ENCODE results near the gene FBXO36. TPM values are rescaled to one million over a fixed set of nuclear protein-coding genes. Genes with fewer than 3 reads are reported as not detected.

The FBXO36 gene
- total and polyA plus RNA-seq, 2 of the 4 experiments (the other 2 are of a cell fraction) = 1.3 to 2.2 TPM

GRCh38 chr2:229970406-229970805 is 48.1 kb downstream of the FBXO36 start:
- H3K79me1 ChIP-seq (ENCODE audit: low read depth in 1 of 2, low read length in 2 of 2) = no peaks in the 10 kb centered on the region
- WGBS, 2 experiments (ENCODE audit: extremely low coverage in 2 of 2, insufficient read length in 1 of 2) = no CpG with 5 or more reads among the region's 3 CpGs
- H3K4me3 ChIP-seq (ENCODE audit: insufficient read depth, low read depth, low read length) = no peak overlapping the region
- TF ChIP-seq MAFK (IDR thresholded peaks at IDR 0.05; ENCODE audit: low read depth, low read length) (no peak), NFE2L2 (IDR thresholded peaks at IDR 0.05; ENCODE audit: low read depth, low read length) (no peak), BHLHE40 (IDR thresholded peaks at IDR 0.05; ENCODE audit: low read depth, low read length) (no peak), CEBPB (IDR thresholded peaks at IDR 0.05; ENCODE audit: low read depth, low read length) (no peak), RFX5 (IDR thresholded peaks at IDR 0.05; ENCODE audit: low read depth, low read length) (no peak), SMC3 (IDR thresholded peaks at IDR 0.05; ENCODE audit: low read depth, low read length) (no peak), USF2 (IDR thresholded peaks at IDR 0.05; ENCODE audit: low read depth, low read length) (no peak), MAZ (IDR thresholded peaks at IDR 0.05; ENCODE audit: borderline replicate concordance, low read depth, low read length) (no peak), FOS (IDR thresholded peaks at IDR 0.05; ENCODE audit: low read depth, low read length) (no peak), POLR2A (IDR thresholded peaks at IDR 0.05; ENCODE audit: low read depth, low read length) (no peak), MXI1 (IDR thresholded peaks at IDR 0.05; ENCODE audit: borderline replicate concordance, low read depth, low read length) (no peak), CHD1 (IDR thresholded peaks at IDR 0.05; ENCODE audit: low read depth, low read length) (no peak), RCOR1 (IDR thresholded peaks at IDR 0.05; ENCODE audit: insufficient replicate concordance, low read length) (no peak)
- H2AFZ ChIP-seq (replicated peaks; ENCODE audit: low read length, poor library complexity) = no peak overlapping the region
- in situ Hi-C loops (cut with MboI; ENCODE audit: low sequenced_read_pairs) (no loop called here), dilution Hi-C loops (cut with HindIII; ENCODE audit: low sequenced_read_pairs, unreplicated experiment) (no loop called here), intact Hi-C loops (cut with micrococcal nuclease) (no loop called here)
- no peak overlapping the region for H2AK9ac ChIP-seq (replicated peaks; ENCODE audit: low read depth, low read length, poor library complexity)
- POLR2A ChIA-PET (ENCODE audit: unreplicated experiment) = no interaction called here
- H3K4ac ChIP-seq (ENCODE audit: low read depth, low read length) = no peak overlapping the region
- H2BK120ac ChIP-seq (ENCODE audit: low read depth, low read length) = no peak overlapping the region
- CTCF ChIA-PET = interaction anchor here (0.6 kb wide), 1 partner anchor 44 kb away, joined by 3 read pairs; no protein-coding TSS in a partner anchor
- H4K8ac ChIP-seq (ENCODE audit: low read depth in 2 of 2, low read length in 2 of 2) = no peak overlapping the region
- no peak overlapping the region for H2BK20ac ChIP-seq (ENCODE audit: low read depth, low read length)
- no peak overlapping the region for H3K14ac ChIP-seq (replicated peaks; ENCODE audit: low read depth, low read length)
- H2BK15ac ChIP-seq (ENCODE audit: low read depth, low read length) = no peak overlapping the region
- H2BK5ac ChIP-seq (ENCODE audit: low read depth, low read length, poor library complexity, severe bottlenecking) = no peak overlapping the region
- no peaks in the 10 kb centered on the region for H3K36me3 ChIP-seq (ENCODE audit: control insufficient read depth, insufficient read depth, low read length)
- ATAC-seq (ENCODE audit: low read depth) (no peak), DNase-seq (no peak)
- H3K56ac ChIP-seq (ENCODE audit: extremely low read depth, insufficient read depth, low read length) = no peak overlapping the region
- H4K5ac ChIP-seq (ENCODE audit: low read depth, low read length) = no peak overlapping the region
- no peaks in the 10 kb centered on the region for H3K9me1 ChIP-seq (ENCODE audit: insufficient read depth, low read length)
- H2AK5ac ChIP-seq (ENCODE audit: low read depth, low read length) = no peak overlapping the region
- no peaks in the 10 kb centered on the region for H4K20me1 ChIP-seq (ENCODE audit: insufficient read depth, low read length)
- H3K9me3 ChIP-seq (ENCODE audit: control insufficient read depth, insufficient read depth, low read length) = no peaks in the 10 kb centered on the region
- H3K4me1 ChIP-seq (ENCODE audit: control insufficient read depth, insufficient read depth, low read length) = peaks cover 2% of the 10 kb centered on the region; the same call in 1 of the 2 replicates
- no peak overlapping the region for H3K27ac ChIP-seq (ENCODE audit: insufficient read depth, low read length)
- no peak overlapping the region for H3K18ac ChIP-seq (ENCODE audit: low read depth, low read length)
- H3K23ac ChIP-seq (ENCODE audit: low read depth, low read length) = no peak overlapping the region
- H3K4me2 ChIP-seq (ENCODE audit: low read depth, low read length) = no peak overlapping the region
- H3K27me3 ChIP-seq (ENCODE audit: control insufficient read depth, insufficient read depth, low read length) = no peaks in the 10 kb centered on the region
- H4K91ac ChIP-seq (ENCODE audit: insufficient read depth, low read depth, low read length) = no peak overlapping the region
- no TSS peak for BruUV-seq (replicated peaks)
- no peak overlapping the region for H3K9ac ChIP-seq (ENCODE audit: low read depth, low read length)

Data from IMR-90 (cell line).